HG03139 (cell line): ENCODE measurements around the gene IQGAP2.
"Not testable (repeated sequence)": the region's sequence is repeated elsewhere in the genome, so short reads cannot be mapped to it uniquely, and the experiment has no call there.

Experiments
- ATAC-seq: cut with Tn5 transposase; IDR thresholded peaks from one replicate; pipeline ENCODE4 v1.9.1; 2021; ENCODE audit not compliant: unreplicated experiment

Gene IQGAP2

DNA sequence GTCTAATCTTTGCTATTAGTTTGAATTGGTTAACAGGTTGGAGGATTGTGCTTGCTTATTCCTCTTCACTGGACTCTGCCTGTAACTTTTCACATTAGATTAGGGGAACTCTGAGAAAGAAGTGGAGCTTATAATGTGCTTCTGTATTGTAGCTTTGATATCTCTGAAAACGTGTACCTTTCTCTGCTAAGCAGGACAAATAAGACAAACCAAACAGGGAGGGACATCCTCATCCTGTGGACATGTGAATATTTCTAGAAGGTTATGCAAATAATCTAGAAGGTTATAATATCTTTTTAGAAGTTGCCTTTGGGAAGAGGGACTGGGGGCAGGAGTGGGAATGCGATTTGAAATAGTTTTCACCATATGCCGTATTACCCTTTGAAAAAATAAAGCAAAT is 11.7 kb downstream of the IQGAP2 start:
- no peak for ATAC-seq

DNA sequence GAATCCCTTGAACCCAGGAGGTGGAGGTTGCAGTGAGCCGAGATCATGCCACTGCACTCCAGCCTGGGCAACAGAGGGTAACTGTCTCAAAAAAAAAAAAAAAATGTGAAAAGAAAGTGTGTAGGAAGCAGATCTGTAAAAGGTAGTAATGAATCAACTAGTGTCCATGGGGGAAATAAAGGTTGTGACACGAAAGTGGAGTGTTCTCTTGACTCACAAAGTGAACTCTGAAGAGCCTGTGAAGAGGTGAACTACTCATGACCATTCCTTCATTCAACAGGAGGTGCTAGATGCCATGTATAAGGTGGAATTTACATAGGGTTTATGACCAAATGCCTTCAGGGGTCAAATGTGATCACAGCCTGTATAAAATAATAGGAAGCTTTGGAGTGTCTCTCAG is 12.8 kb downstream of the IQGAP2 start:
- ATAC-seq = no peak

DNA sequence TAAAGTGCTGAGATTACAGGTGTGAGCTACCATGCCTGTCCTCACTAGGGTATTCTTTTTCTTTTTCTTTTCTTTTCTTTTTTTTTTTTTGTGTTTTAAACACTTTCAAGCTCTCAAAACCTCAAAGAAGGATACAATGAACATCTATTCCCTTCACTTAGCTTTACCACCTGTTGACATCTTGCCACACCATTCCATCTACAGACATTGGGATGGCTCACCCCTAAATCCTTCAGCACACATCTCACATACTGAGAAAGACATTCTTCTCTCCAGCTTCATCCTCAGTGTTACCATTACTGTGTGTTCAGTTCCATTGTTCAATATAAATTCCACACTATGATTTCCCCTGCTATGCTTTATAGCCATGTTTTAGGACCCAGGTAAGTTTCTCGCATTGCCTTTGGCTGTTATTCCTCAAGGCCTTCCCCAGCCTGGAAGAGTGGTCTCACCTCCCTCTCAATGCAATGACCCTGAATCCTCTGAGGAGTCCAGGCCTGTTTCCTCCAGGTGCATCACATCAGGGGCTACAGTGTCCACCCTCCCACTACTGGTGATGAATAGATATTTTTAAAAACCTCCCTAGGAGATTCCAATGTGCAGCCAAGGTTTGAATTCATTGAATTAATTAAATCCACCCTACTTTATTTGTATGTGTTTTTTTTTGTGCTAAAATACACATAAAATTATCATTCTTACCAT is 16.7 kb downstream of the IQGAP2 start:
- no peak for ATAC-seq

DNA sequence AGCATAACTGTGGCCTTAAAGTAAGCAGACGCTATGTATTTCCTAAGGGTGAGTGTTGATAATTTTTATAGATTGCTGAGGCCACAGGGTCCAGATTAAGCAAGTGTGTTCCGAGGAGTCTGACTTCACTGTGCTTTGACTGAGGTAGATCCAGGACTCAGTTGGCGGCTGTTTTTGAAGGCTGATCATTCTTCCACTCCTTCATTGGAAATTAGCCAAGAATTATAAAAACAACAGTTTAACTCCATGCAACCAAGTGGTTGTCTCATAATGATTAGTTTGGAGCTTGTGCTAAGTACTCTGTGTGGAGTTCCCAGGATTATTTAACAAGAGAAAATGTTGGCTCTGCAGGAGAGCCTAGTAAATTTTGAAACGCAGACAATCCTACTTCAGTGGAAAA is 19.1 kb downstream of the IQGAP2 start:
- ATAC-seq = no peak

DNA sequence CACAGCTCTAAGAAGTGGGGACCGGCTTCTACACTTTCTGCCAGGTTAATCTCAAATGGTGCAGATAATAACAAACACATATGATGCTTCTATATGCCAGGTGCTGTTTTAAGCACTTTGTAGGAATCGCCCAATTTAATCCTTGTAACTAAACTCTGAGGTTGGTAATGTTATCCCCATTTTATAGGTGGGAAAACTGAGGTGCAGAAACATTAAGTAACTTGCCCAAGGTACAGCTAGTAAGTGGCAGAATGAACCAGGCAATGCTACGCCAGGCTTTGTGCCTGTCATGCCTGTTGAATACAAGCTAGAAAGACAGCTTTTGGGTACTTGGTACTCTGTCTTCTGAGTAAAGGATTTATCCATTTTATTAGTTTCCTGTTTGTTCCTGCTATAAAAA is 19.7 kb downstream of the IQGAP2 start:
- ATAC-seq = no peak

DNA sequence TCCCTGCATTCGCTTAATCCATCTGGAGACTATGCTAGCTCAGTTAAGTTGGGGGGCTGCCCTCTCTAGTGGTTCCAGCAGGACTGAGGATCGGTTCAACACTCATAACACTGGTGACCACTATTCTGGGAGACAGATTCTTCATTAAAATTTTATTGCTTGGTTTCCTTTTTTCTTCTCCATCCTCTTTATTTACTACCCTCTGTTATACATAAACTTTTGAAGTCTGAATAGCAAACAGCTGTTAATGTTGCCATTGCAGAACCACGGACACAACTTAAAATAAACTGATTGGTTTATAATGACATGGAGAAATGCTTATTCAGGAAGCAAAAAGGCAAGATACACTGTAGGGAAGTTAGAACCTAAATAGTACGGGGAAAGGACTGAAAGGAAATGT is 22.1 kb downstream of the IQGAP2 start:
- no peak for ATAC-seq

DNA sequence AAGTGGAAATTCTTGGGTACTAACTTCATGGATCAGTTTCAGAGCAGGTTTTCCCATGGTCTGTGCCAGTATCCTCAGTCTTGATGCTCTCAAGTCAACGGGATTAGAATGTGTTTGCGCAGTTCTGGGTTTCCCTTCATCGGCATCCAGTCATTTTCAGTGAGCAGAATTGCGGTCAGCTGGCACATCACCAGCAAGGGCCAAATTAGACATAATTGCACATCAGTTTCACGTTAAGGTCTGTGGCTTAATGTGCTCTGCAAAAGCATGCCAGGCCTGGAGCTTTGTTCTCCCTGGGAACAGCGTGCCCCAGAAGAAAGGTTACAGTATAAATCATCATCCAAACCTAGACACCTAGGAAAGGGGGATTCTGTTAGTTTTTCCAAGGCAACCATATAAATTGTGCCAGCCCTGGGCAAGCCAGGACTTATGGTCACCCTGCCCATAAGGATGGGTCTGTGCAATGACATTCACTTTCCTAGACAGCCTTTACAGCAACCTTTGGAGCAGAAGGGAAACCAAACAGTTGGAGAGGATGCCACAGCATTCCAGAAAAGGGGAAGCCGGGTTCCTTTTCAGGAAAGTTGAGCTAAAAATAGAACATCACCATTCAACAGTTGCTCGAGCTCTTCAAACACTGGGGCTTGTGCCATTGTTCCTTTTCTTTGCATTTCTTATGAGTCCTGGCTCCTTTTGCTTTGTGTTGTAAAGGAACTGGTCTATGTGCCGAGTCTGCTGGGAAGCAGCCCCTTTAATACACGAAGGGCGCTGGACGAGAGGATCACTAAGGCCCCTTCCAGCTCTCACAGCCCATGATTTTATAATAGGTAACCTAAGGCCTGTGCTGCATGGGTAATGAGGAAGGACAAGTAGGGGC is 23.1 kb downstream of the IQGAP2 start:
- no peak for ATAC-seq

DNA sequence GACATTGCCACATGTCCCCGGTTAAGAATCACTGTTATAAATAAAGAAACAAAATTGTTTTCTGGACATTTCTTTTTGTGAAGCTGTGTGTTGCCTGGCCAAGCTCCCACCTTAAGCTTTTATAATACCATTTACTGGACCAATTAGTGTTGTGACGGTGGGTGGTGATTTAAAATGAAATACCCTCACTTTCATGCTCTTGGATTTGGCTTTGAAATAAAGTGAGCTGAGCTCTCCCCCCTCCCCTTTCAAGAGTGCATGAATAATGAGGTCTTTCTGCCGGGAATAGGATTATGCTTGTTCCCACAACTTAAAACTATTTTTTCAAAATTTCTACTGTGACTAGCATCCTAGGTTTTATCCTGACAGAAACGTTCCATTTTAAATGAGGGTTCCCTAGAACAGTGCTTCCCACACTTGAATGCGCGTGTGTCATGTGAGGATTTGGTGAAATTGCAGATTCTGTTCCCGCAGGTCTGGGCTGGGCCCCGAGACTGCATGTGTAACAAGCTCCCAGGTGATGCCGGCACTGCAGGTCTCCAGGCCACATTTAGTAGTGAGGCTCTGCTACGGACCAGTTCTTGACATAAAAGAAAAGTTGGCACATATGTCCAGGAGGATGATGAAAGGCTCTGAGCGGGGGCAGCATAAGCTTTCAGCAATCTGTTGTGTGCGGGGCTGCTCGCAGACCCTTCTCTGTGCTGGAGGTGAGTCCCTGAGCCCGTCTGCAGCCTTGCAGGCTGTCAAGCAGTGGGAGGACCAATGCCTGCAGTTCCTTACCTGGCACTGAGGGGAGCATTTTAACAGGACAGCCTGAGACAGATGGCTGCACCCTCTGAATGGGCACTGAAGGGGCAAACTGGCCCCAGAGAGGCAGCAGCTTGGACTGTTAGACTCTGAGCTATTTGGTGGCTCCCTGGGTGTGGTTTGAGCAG is 24.4 kb downstream of the IQGAP2 start:
- no peak for ATAC-seq

DNA sequence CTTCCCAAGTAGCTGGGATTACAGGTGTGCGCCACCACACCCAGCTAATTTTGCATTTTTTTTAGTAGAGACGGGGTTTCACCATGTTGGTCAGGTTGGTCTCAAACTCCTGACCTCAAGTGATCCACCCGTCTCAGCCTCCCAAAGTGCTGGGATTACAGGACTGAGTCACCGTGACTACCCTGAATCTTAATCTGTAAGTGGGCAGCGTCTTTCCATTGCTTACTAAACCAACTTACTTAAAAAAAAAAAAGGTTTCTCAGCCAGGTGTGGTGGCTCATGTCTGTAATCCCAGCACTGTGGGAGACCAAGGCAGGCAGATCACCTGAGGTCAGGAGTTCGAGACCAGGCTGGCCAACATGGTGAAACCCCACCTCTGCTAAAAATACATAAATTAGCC is 25.5 kb downstream of the IQGAP2 start:
- not testable (repeated sequence) for ATAC-seq

DNA sequence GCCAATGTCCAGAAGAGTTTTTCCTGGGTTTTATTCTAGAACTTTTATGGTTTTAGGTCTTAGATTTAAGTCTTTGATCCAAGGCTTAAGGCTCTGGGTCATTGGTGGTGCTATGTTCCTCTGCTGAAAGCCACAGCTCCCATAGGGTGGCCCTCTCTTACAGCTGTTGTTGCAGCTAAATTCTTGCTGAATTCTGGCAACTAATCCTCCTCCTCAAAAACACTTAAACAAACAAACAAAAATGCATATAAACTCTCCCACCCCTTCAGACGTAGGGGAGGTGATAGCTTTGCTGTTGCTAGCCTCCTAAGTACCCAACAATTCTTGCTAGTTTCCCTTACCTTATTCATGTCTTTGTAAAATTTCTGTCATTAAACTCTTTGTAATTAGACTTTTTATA is 30.2 kb downstream of the IQGAP2 start:
- no peak for ATAC-seq

DNA sequence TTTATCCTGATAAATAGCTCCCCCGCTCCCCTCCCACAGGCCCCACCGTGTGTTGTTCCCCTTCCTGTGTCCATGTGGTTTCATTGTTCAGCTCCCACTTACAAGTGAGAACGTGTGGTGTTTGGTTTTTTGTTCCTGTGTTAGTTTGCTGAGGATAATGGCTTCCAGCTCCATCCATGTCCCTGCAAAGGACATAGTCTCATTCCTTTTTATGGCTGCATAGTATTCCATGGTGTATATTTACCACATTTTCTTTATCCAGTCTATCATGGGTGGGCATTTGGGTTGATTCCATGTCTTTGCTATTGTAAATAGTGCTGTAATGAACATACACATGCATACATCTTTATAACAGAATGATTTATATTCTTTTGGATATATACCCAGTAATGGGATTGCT is 34.4 kb downstream of the IQGAP2 start:
- not testable (repeated sequence) for ATAC-seq

DNA sequence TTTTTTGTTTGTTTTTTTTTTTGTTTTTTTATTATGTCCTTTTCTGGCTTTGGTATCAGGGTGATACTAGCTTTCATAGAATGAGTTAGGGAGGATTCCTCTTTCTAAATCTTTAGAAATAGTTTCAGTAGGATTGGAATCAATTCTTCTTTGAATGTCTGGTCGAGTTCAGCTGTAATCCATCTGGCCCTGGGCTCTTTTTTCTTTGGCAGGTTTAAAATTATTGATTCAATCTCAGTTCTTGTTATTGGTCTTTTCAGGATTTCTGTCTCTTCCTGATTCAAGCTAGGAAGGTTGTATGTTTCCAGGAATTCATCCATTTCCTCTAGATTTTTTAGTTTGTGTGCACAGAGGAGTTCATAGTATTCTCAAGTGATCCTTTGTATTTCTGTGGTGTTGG is 34.9 kb downstream of the IQGAP2 start:
- ATAC-seq = no peak

DNA sequence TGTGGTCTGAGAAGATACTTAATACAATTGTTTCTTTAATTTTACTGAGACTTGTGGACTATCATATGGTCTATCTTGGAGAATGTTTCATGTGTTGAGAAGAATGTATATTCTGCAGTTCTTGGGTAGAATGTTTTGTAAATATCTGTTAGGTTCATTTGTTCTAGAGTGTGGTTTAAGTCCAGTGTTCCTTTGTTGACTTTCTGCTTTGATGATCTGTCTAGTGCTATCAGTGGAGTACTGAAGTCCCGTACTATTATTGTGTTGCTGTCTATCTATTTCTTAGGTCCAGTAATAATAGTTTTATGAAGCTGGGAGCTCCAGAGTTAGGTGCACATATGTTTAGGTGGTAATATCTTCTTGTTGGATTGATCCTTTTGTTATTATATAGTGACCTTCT is 36.1 kb downstream of the IQGAP2 start:
- ATAC-seq = no peak

DNA sequence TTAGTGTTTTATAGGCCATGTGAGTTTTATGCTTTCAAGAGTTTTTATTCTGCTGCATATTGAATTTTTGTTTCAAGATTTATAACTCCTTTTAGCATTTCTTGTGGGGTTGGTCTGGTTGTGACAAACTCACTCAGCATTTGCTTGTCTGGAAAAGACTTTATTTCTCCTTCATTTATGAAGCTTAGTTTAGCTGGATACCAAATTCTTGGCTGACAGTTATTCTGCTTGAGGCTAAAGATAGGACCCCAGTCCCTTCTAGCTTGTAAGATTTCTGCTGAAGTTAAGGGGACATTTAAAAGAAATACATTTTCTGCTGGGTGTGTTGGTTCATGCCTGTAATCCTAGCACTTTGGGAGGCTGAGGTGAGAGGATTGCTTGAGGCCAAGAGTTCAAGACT is 36.8 kb downstream of the IQGAP2 start:
- no peak for ATAC-seq

DNA sequence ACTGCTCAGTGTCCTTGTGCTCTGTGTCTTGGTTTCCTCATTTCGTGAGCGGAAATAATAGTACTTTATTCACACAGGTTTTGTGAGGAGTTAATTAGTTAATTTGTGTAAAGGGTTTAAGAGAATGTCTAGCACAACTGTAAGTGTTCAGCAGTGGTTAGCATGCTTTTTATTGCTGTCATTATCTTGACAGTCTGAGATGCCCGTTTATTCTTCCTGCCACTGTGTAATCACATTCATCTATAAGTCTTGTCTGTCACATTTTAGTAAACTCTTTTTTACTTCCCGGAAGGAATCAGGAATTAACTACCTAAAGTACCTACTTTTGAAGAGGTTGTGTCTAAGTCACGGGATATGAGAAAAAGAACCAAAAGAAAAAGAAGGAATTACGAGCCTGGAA is 38.0 kb downstream of the IQGAP2 start:
- ATAC-seq = no peak

DNA sequence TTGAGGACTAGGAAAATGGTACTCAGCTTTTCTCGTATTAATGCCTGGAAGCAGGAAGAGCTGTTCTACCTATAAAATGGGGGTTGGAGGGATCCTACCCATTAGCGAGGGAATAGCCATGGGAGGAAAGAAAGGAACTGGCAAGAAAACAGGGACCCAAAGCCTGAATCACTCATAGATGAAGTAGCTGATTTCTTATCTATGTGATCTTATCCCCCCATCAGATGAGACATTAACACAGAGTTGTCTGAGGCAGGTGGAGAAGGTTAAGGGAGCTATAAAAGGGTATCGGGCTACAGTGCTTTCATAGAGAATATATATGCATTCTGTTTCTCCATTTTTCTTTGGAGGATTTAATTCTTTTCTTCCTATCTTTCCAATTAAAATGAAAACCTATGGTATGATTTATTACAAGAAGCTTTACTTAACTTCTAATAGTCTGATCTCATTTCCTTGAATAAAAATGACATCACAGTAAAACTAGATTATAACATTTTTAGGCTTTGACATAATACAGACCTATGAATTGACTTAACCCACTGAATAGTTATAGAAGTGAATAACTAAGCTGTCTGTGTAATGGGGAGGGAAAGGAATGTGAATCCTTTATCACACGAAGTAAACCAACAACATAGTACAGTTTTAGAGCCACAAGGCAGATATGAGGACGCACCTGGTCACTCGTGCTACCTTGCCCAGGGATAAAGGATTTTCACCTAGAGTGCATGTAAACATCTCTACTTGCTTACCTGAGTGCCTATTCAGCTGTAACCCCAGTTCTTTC is 39.0 kb downstream of the IQGAP2 start:
- no peak for ATAC-seq

DNA sequence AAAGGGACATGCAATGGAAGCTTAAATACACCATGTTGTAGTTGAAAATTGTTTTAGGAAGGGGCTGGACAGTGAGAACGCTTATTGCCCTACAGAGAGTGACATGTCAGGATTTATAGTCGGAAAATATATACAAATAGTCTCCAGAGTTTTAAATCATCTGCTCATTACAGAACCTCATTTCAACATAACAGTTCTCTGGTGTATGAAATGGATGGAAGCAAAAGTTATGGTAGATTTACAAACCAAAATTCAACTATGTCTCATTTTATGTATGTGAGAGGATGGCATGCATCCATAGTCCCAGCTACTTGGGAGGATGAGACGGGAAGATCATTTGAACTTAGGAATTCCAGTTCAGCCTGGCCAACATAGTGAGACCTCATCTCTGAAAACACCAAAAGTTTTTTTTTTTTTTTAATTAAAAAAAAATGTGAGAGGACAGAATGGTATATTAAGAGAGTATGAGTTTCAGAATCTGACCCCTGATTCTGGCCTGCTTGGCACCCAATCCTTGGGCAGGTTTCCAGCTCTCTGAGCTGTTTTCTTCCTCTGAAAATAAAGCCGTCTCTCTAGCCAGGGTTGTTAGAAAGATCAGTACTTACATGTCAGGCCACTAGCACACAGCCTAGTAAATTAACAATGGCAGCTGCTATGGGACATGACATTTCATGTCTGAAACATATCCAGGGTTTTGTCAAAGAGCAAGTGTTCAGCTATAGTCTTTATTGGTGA is 40.1 kb downstream of the IQGAP2 start:
- ATAC-seq = no peak

DNA sequence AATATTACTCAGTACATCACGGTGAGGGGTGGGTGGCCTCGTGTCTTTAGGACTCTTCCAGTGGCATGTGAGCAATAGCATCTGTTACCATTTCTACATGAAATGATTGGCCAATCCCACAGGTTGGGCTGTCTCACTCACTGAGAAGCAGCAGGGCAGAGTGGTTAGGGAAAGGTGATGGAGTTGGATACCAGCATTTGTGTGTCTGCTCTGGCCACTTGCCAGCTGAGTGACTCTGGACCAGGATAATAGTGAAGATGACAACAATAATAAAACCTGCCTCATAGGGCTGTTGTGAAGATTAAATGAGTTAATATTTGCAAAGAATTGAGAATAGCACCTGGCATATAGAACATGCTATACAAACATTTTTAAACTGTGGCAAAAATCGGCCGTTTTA is 42.0 kb downstream of the IQGAP2 start:
- no peak for ATAC-seq

DNA sequence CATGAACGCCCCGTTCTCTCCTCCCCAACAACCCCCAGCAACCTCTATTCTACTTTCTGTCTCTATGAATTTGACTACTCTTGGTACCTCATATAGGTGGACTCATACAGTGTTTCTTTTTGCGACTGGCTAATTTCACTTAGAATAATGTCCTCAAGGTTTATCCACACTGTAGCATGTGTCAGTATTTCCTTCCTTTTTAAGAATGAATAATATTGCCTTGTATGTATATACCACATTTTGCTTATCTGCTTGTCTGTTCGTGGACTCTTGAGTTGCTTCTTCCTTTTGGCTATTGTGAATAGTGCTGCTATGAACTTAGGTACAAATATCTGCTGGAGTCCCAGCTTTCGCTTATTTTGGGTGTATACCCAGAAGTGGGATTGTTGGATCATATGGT is 42.7 kb downstream of the IQGAP2 start:
- ATAC-seq = no peak

DNA sequence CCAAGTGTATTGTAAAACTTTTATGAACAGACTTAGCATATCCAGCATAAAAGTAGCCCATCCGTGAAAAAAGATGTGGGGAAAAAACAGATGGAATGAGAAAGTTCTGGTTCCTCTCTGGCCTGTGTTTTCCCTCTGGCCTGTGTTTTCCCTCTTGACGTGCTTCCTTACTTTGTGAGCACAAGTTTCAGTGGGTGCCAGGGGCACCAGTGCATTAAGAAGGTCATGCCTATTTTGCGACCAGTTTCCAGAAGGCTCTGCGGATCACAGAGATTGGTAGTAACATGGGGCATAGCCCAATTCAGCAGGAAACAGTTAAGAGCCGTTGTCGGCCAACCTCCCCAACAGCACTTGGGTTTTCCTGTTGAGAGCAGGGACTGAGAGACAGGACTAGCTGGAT is 43.7 kb downstream of the IQGAP2 start:
- no peak for ATAC-seq
